Neural crest cell (in vitro differentiated cells): Measurements from ENCODE around the gene SUSD1. TPM values are rescaled to one million over a fixed set of nuclear protein-coding genes. Genes with fewer than 3 reads are reported as not detected.
A peak's percentile ranks its signal among the peaks of the same experiment; 100 is the strongest.

Experiments
- DNase-seq: peaks from one replicate; pipeline ENCODE4 v3.0.0; 2021; ENCODE audit warnings: low read depth, mixed read lengths, low spot score
- H3K27ac Mint-ChIP-seq: one replicate; pipeline ENCODE4 v1.8.0; 2021; ENCODE audit warnings: mild to moderate bottlenecking, mixed read lengths; ENCODE audit not compliant: unreplicated experiment
- H3K27me3 Mint-ChIP-seq: 2 replicates; pipeline ENCODE4 v1.8.0; 2021; ENCODE audit warnings: low read depth, mild to moderate bottlenecking, mixed read lengths
- H3K36me3 Mint-ChIP-seq: 2 replicates; pipeline ENCODE4 v1.8.0; 2021; ENCODE audit warnings: low read depth, mild to moderate bottlenecking, mixed read lengths
- H3K4me1 Mint-ChIP-seq: 2 replicates; pipeline ENCODE4 v1.8.0; 2021; ENCODE audit warnings: mixed read lengths
- H3K4me3 Mint-ChIP-seq: one replicate; pipeline ENCODE4 v1.8.0; 2021; ENCODE audit warnings: mild to moderate bottlenecking, mixed read lengths
- H3K9me3 Mint-ChIP-seq: 2 replicates; pipeline ENCODE4 v1.8.0; 2021; ENCODE audit warnings: mixed read lengths
- CTCF ChIP-seq: fragments of 200-600 bp; sonication (generic); conservative IDR thresholded peaks from 2 replicates; pipeline ENCODE4 v1.5.0; 2021; ENCODE audit warnings: antibody characterized with exemption, mild to moderate bottlenecking
- total RNA-seq: library from RNA; stranded (reverse); gene quantifications from 2 replicates; pipeline ENCODE4 v1.2.1, GENCODE V29; 2021

Gene SUSD1
- total RNA-seq, 1 donor from 2014 or later: 22.6 TPM

GRCh38 chr9:112029921-112030444 lies 145.1 kb downstream of the SUSD1 start:
- H3K4me1 Mint-ChIP-seq: no peaks in the 10 kb centered on the region
- H3K4me3 Mint-ChIP-seq: no peak overlapping the region
- no peaks in the 10 kb centered on the region for H3K27me3 Mint-ChIP-seq
- no peak for DNase-seq
- no peak for TF ChIP-seq CTCF
- H3K27ac Mint-ChIP-seq: no peak overlapping the region
- H3K9me3 Mint-ChIP-seq: peaks cover 6% of the 10 kb centered on the region
- peaks cover 5% of the 10 kb centered on the region for H3K36me3 Mint-ChIP-seq

- no peak for TF ChIP-seq CTCF
- no peaks in the 10 kb centered on the region for H3K27me3 Mint-ChIP-seq
- no peak overlapping the region for H3K4me3 Mint-ChIP-seq
- peaks cover 5% of the 10 kb centered on the region for H3K9me3 Mint-ChIP-seq
- H3K27ac Mint-ChIP-seq: peak overlapping the region; percentile 45
- DNase-seq: no peak
- H3K36me3 Mint-ChIP-seq: peaks cover 4% of the 10 kb centered on the region
- no peaks in the 10 kb centered on the region for H3K4me1 Mint-ChIP-seq
Observed at GRCh38 chr9:112028242-112029221, 146.6 kb downstream of the SUSD1 start.

GRCh38 chr9:112025850-112026249 lies 149.2 kb downstream of the SUSD1 start:
- H3K27ac Mint-ChIP-seq: no peak overlapping the region
- H3K36me3 Mint-ChIP-seq: peaks cover 4% of the 10 kb centered on the region
- H3K4me3 Mint-ChIP-seq: no peak overlapping the region
- no peaks in the 10 kb centered on the region for H3K4me1 Mint-ChIP-seq
- no peak for DNase-seq
- H3K27me3 Mint-ChIP-seq: no peaks in the 10 kb centered on the region
- TF ChIP-seq CTCF: no peak
- H3K9me3 Mint-ChIP-seq: peaks cover 5% of the 10 kb centered on the region

GRCh38 chr9:112021742-112022141 lies 153.4 kb downstream of the SUSD1 start:
- Mint-ChIP-seq H3K27ac (no peak overlapping the region), H3K27me3 (no peaks in the 10 kb centered on the region), H3K4me3 (no peak overlapping the region), H3K9me3 (peaks cover 5% of the 10 kb centered on the region), H3K4me1 (no peaks in the 10 kb centered on the region), H3K36me3 (no peaks in the 10 kb centered on the region)
- DNase-seq: no peak
- TF ChIP-seq CTCF: no peak

- no peak for TF ChIP-seq CTCF
- no peaks in the 10 kb centered on the region for H3K4me1 Mint-ChIP-seq
- no peak overlapping the region for H3K27ac Mint-ChIP-seq
- no peak for DNase-seq
- peaks cover 5% of the 10 kb centered on the region for H3K9me3 Mint-ChIP-seq
- H3K4me3 Mint-ChIP-seq: no peak overlapping the region
- no peaks in the 10 kb centered on the region for H3K27me3 Mint-ChIP-seq
- H3K36me3 Mint-ChIP-seq: no peaks in the 10 kb centered on the region
Observed at GRCh38 chr9:112020680-112021596, 154.2 kb downstream of the SUSD1 start.
